ENCODE results near the gene TRIM6.
A peak's percentile ranks its signal among the peaks of the same experiment; 100 is the strongest.

Gene TRIM6

DNA sequence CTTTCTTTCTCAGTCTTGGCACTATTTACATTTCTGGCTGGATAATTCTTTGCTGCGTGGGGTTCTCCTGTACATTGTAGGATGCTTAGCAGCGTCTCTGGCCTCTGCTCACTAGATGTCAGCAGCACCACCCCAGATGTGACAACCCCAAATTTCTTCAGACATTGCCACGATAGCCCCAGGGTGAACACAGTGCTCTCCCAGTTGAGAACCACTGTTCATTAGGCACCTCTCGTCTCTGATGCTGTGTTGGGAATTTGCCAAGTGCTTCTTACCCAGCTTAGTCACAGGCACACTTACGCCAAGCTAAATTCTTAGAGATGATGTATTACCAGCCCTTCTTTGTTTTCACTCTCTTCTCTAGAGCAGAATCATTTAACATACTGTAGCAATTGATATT lies 9.4 kb downstream of the TRIM6 start:
- no peak overlapping the region for H3K27ac ChIP-seq
- H3K4me3 ChIP-seq = no peak overlapping the region
- DNase-seq (ENCODE audit: low spot score) = no peak

DNA sequence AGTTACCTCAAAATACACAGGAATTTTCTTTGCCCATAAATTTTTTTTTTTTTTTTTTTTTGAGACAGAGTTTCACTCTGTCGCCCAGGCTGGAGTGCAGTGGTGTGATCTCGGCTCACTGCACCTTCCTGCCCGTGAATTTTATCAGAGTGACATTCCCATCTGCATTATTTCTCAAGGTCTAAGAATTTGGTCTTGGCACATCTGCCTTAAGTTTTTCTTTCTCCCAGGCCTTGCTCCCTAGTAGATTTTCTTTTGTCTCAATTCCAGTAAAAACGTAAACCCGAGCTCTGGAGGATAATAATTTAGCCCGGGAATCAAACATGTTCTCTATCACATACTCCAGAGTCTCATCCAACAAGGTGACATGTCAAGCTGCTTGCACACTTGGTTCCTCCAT lies 12.4 kb downstream of the TRIM6 start:
- DNase-seq (ENCODE audit: low spot score) = no peak
- Histone ChIP-seq H3K4me3 (no peak overlapping the region), H3K27ac (no peak overlapping the region)
- no peak for TF ChIP-seq CTCF (IDR thresholded peaks at IDR 0.05)

More for the DNA sequence above, 9.4 kb downstream of the TRIM6 start:
- no peak for TF ChIP-seq CTCF (IDR thresholded peaks at IDR 0.05)

- DNase-seq (ENCODE audit: low spot score) = no peak
- Histone ChIP-seq H3K27ac (no peak overlapping the region), H3K4me3 (no peak overlapping the region)
- no peak for TF ChIP-seq CTCF (IDR thresholded peaks at IDR 0.05)
These were observed 14.0 kb downstream of the TRIM6 start for GRCh38 chr11:5610446-5610845.

DNA sequence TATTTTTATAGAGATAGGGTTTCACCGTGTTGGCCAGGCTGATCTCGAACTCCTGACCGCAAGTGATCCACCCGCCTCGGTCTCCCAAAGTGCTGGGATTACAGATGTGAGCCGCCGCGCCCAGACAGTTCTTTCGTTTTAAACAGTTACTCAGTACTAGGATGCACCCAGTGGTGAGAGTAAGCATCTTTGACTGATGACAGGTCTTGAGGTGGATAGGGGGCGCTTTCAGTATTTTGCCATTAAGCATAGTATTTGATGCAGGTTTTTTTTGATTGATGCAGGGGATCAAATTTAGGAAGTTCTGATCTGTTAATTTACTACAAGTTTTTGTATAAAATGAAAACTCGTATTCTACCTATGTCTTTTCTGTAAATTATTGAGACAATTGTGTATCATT lies 15.2 kb downstream of the TRIM6 start:
- no peak for TF ChIP-seq CTCF (IDR thresholded peaks at IDR 0.05)
- no peak for DNase-seq (ENCODE audit: low spot score)
- Histone ChIP-seq H3K4me3 (no peak overlapping the region), H3K27ac (no peak overlapping the region)

DNA sequence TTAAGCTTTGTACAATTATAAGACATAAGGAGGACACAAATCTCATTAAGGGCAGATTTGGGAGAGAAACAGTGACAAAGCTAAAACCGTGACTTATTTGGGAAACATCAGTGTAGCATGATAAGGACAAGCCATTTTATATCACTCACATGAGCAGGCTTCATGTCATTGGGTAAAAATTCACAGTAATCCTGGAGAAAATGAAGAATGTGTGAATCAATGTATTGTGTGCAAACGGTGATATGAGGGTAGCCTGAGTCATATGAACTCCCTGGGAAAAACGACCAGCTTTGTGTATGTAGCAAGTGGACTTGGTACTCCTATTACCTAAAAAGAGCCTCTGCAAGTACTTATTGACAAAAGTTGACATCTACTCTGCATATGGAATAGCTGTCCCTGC lies 22.4 kb downstream of the TRIM6 start:
- TF ChIP-seq CTCF (IDR thresholded peaks at IDR 0.05) = no peak
- no peak for DNase-seq (ENCODE audit: low spot score)
- Histone ChIP-seq H3K4me3 (no peak overlapping the region), H3K27ac (no peak overlapping the region)

GRCh38 chr11:5620651-5621521 lies 24.4 kb downstream of the TRIM6 start:
- no peak for TF ChIP-seq CTCF (IDR thresholded peaks at IDR 0.05)
- Histone ChIP-seq H3K27ac (peak overlapping the region in 1 of 2 donors; percentile 67), H3K4me3 (peak overlapping the region; percentile 26)
- DNase-seq (ENCODE audit: low spot score) = no peak

- peak overlapping the region in 1 of 2 donors; percentile 67 for H3K27ac ChIP-seq
- no peak for DNase-seq (ENCODE audit: low spot score)
- H3K4me3 ChIP-seq = no peak overlapping the region
- no peak for TF ChIP-seq CTCF (IDR thresholded peaks at IDR 0.05)
These were observed 25.1 kb downstream of the TRIM6 start for GRCh38 chr11:5621580-5621979.

Measured in coronary artery (tissue), 2 donors.